HepG2 (cell line): ENCODE results near the gene CALR. TPM values are rescaled to one million over a fixed set of nuclear protein-coding genes. Genes with fewer than 3 reads are reported as not detected.
A peak's percentile ranks its signal among the peaks of the same experiment; 100 is the strongest.

ENCODE experiments used
- ATAC-seq: fragments of 200-7000 bp; cut with Tn5 transposase; 3 replicates; pipeline ENCODE4 v1.9.1; 2020; ENCODE audit warnings: mild to moderate bottlenecking, moderate library complexity
- BruUV-seq: library from RNA; stranded (reverse); fragments of 400-500 nt; replicated peaks from 2 replicates; lab custom pipeline; 2021; lab: Mats Ljungman, UMichigan
- CTCF ChIA-PET: fragments of 300-600 bp; formaldehyde crosslinking; extraction: SDS; loops from one replicate; lab custom pipeline; 2021; ENCODE audit warnings: low total read pairs, inconsistent platforms, low intra/inter-chr PET ratio; lab: Yijun Ruan, JAX
- POLR2A ChIA-PET: fragments of 350-600 bp; sonication (Branson Sonifier 250); formaldehyde crosslinking; loops from one replicate; lab custom pipeline; 2020; ENCODE audit warnings: antibody characterized with exemption, inconsistent platforms; lab: Yijun Ruan, JAX
- DNase-seq: peaks from one replicate; pipeline ENCODE4 v3.0.0-alpha.2; 2015; ENCODE audit warnings: low spot score
- FAIRE-seq: peaks from 3 replicates; lab custom pipeline; 2011; peaks lifted over from hg19 to GRCh38; lab: Jason Lieb, UNC
- H2AFZ ChIP-seq: one replicate; pipeline ENCODE4 v1.6.1; 2011; ENCODE audit warnings: low read length, inconsistent platforms
- H3K27ac ChIP-seq: fragments of 300-600 bp; 3 replicates; pipeline ENCODE4 v1.8.0; 2011; ENCODE audit warnings: mixed run types, mild to moderate bottlenecking, mixed read lengths, low read length, inconsistent platforms; ENCODE audit not compliant: insufficient read depth; ENCODE audit errors: extremely low read length
- H3K27me3 ChIP-seq, 2 experiments: fragments of 200-600 bp in 1 of 2; 2 replicates in 1 of 2; 3 replicates in 1 of 2; pipeline versions ENCODE4 v1.6.0 to v1.8.0; 2011; ENCODE audit warnings: low read length in 2 of 2, mild to moderate bottlenecking in 2 of 2, moderate library complexity in 2 of 2, inconsistent platforms in 1 of 2; ENCODE audit not compliant: insufficient read depth in 2 of 2, control insufficient read depth in 1 of 2
- H3K36me3 ChIP-seq, 2 experiments: fragments of 200-600 bp in 1 of 2; replicated peaks in 1 of 2; 2 replicates in 1 of 2; 3 replicates in 1 of 2; pipeline versions ENCODE4 v1.5.1 to v1.8.0; 2011; ENCODE audit warnings: low read length in 2 of 2, inconsistent platforms in 1 of 2; ENCODE audit not compliant: insufficient read depth in 2 of 2, control insufficient read depth in 1 of 2
- H3K4me1 ChIP-seq: 2 replicates; pipeline ENCODE4 v1.5.1; 2012; ENCODE audit warnings: low read length, inconsistent platforms; ENCODE audit not compliant: insufficient read depth
- H3K4me2 ChIP-seq: 2 replicates; pipeline ENCODE4 v1.6.0; 2011; ENCODE audit warnings: low read depth, low read length, inconsistent platforms
- H3K4me3 ChIP-seq, 3 experiments: fragments of 200-600 bp in 1 of 3; sonication (generic), shearing (Covaris generic) in 1 of 3; replicated peaks in 1 of 3; 2 replicates each; pipeline ENCODE4 v1.5.1; 2011 to 2016; ENCODE audit warnings: low read length in 3 of 3, inconsistent platforms in 2 of 3, low read depth in 2 of 3, mild to moderate bottlenecking in 2 of 3, control low read depth in 1 of 3, mixed read lengths in 1 of 3; ENCODE audit not compliant: insufficient read depth in 1 of 3
- H3K79me2 ChIP-seq: one replicate; pipeline ENCODE4 v1.6.1; 2011; ENCODE audit warnings: low read length, inconsistent platforms; ENCODE audit not compliant: insufficient read depth
- H3K9ac ChIP-seq: 2 replicates; pipeline ENCODE4 v1.6.0; 2011; ENCODE audit warnings: mild to moderate bottlenecking, low read depth, low read length, inconsistent platforms; ENCODE audit not compliant: insufficient read depth
- H3K9me3 ChIP-seq: 2 replicates; pipeline ENCODE4 v1.5.1; 2012; ENCODE audit warnings: mild to moderate bottlenecking, low read length
- H4K20me1 ChIP-seq: 2 replicates; pipeline ENCODE4 v1.6.0; 2011; ENCODE audit warnings: inconsistent platforms, mild to moderate bottlenecking, low read length, moderate library complexity; ENCODE audit not compliant: insufficient read depth
- ADNP ChIP-seq: sonication (generic); formaldehyde crosslinking; IDR thresholded peaks from 2 replicates; pipeline ENCODE4 v1.4.0; 2020; ENCODE audit warnings: missing genetic modification reagents
- BCL3 ChIP-seq: sonication (generic); formaldehyde crosslinking; IDR thresholded peaks from 2 replicates; pipeline ENCODE4 v1.5.1; 2020; ENCODE audit warnings: mild to moderate bottlenecking, missing genetic modification reagents, moderate library complexity
- CEBPB ChIP-seq: IDR thresholded peaks from 2 replicates; pipeline ENCODE4 v1.6.1; 2011; ENCODE audit warnings: low read depth, low read length, improper control_type of control experiment, borderline replicate concordance
- CEBPG ChIP-seq: IDR thresholded peaks from 2 replicates; pipeline ENCODE4 v1.6.1; 2016
- CHD4 ChIP-seq: fragments of 200-600 bp; sonication (generic); IDR thresholded peaks from 2 replicates; pipeline ENCODE4 v1.7.0; 2017; ENCODE audit warnings: mild to moderate bottlenecking, low read length, borderline replicate concordance
- PATZ1 ChIP-seq: sonication (generic); formaldehyde crosslinking; IDR thresholded peaks from 2 replicates; pipeline ENCODE4 v1.4.0; 2020; ENCODE audit warnings: missing genetic modification reagents
- ZMYM2 ChIP-seq: sonication (generic); formaldehyde crosslinking; IDR thresholded peaks from 2 replicates; pipeline ENCODE4 v1.8.0; 2022; ENCODE audit warnings: mild to moderate bottlenecking, missing genetic modification reagents
- ZNF460 ChIP-seq: sonication (generic); formaldehyde crosslinking; IDR thresholded peaks from 2 replicates; pipeline ENCODE4 v1.5.1; 2020; ENCODE audit warnings: missing genetic modification reagents, mild to moderate bottlenecking, borderline replicate concordance
- ZNF710 ChIP-seq: sonication (generic); formaldehyde crosslinking; IDR thresholded peaks from 2 replicates; pipeline ENCODE4 v1.5.0; 2020; ENCODE audit warnings: mild to moderate bottlenecking, missing genetic modification reagents, borderline replicate concordance
- WGBS: methylation state at CpG from one replicate; pipeline ENCODE4 v1.1.6; 2017; ENCODE audit warnings: low lambda C conversion rate; 5-methylcytosine and 5-hydroxymethylcytosine counted together
- in situ Hi-C: cut with HindIII; loops from 2 replicates; pipeline ENCODE4 v1.10.0; 2017; ENCODE audit warnings: low pct_unique_long_range_greater_than_20kb; ENCODE audit not compliant: extremely low pct_ligation_motif_present
- intact Hi-C: fragments of 100-400 bp; cut with micrococcal nuclease; formaldehyde crosslinking; loops from one replicate; pipeline ENCODE4 v1.10.0; 2022; ENCODE audit not compliant: unreplicated experiment
- polyA plus RNA-seq, 8 experiments: library from polyadenylated mRNA; depleted of rRNA in 3 of 8; stranded (reverse) in 7 of 8; unstranded in 1 of 8; fragments of >200 nt; fragmentation: Illumina TruSeq in 4 of 8; extraction: Trizol in 4 of 8; gene quantifications; 2 replicates each; pipeline versions ENCODE4 v1.2.1 to v1.2.3, GENCODE V29; 2011 to 2016; ENCODE audit warnings: low read depth in 4 of 8, missing spikeins in 1 of 8, mixed read lengths in 1 of 8; ENCODE audit not compliant: insufficient read depth in 1 of 8
- total RNA-seq, 5 experiments: library from RNA; depleted of rRNA; stranded (reverse); fragments of >200 nt; fragmentation: Illumina TruSeq; extraction: Trizol; gene quantifications; 2 replicates each; pipeline ENCODE4 v1.2.3, GENCODE V29; 2016; ENCODE audit warnings: low read depth in 1 of 5

The CALR gene
- total and polyA plus RNA-seq, 2 of the 13 experiments (the other 11 are each of a cell fraction or from before 2014, with no cell fraction given) = 898 to 934 TPM

- peak; percentile 43; the same call in 1 of the 2 replicates for TF ChIP-seq ZNF710 (CRISPR knock-in tag)
- TF ChIP-seq CHD4 = peak; percentile 89
- TF ChIP-seq ZMYM2 (CRISPR knock-in tag) = peak; percentile 57; the same call in 1 of the 2 replicates
- 0 out of 2 replicates have a peak, but pooled peaks have one; percentile 17 for TF ChIP-seq ADNP
- peak; percentile 1; the same call in 1 of the 2 replicates for TF ChIP-seq PATZ1 (CRISPR knock-in tag)
Observed at GRCh38 chr19:12957389-12957952, 19.1 kb downstream of the CALR start (continued).

- H3K4me2 ChIP-seq = peak overlapping the region; percentile 12; the same call in 1 of the 2 replicates
- WGBS = 23% methylated on average over 6 of the region's 6 CpGs
- intact Hi-C loops (no loop called here), in situ Hi-C loops (no loop called here)
- no peak overlapping the region for H3K4me3 ChIP-seq
- peaks cover 19% of the 10 kb centered on the region for H3K4me1 ChIP-seq
- H3K79me2 ChIP-seq = peaks cover 24% of the 10 kb centered on the region
- ATAC-seq (no peak), FAIRE-seq (no peak), DNase-seq (no peak)
- H3K9ac ChIP-seq = no peak overlapping the region
- POLR2A ChIA-PET = no interaction called here
- H3K36me3 ChIP-seq = peaks cover 0 to 1% of the 10 kb centered on the region in 2 experiments; a peak in 1 of 5 replicates
- no peaks in the 10 kb centered on the region for H4K20me1 ChIP-seq
- 0 out of 5 replicates have a peak, but pooled peaks cover 0 to 3% of the 10 kb centered on the region in 2 experiments for H3K27me3 ChIP-seq
- no peaks in the 10 kb centered on the region for H3K9me3 ChIP-seq
- CTCF ChIA-PET = no interaction called here
- BruUV-seq = no TSS peak
- no peak overlapping the region for H2AFZ ChIP-seq
- TF ChIP-seq CEBPG (CRISPR knock-in tag) = peak; percentile 55; the same call in 1 of the 2 replicates
- peak; percentile 50 for TF ChIP-seq ZNF460 (CRISPR knock-in tag)
- peak; percentile 60; the same call in 1 of the 2 replicates for TF ChIP-seq CEBPB
- no peak for TF ChIP-seq BCL3 (CRISPR knock-in tag)
- no peak overlapping the region for H3K27ac ChIP-seq
Observed at GRCh38 chr19:12959481-12959880, 21.1 kb downstream of the CALR start.
